Urothelium cell line (cell line): ENCODE data around the gene UMODL1.
"Not testable (repeated sequence)": the region's sequence is repeated elsewhere in the genome, so short reads cannot be mapped to it uniquely, and the experiment has no call there.

Experiments
- DNase-seq: peaks from one replicate; pipeline ENCODE4 v3.0.0; 2011; ENCODE audit warnings: low spot score, mixed read lengths
- FAIRE-seq: peaks from 2 replicates; lab custom pipeline; 2011; peaks lifted over from hg19 to GRCh38; lab: Jason Lieb, UNC

The UMODL1 gene

DNA sequence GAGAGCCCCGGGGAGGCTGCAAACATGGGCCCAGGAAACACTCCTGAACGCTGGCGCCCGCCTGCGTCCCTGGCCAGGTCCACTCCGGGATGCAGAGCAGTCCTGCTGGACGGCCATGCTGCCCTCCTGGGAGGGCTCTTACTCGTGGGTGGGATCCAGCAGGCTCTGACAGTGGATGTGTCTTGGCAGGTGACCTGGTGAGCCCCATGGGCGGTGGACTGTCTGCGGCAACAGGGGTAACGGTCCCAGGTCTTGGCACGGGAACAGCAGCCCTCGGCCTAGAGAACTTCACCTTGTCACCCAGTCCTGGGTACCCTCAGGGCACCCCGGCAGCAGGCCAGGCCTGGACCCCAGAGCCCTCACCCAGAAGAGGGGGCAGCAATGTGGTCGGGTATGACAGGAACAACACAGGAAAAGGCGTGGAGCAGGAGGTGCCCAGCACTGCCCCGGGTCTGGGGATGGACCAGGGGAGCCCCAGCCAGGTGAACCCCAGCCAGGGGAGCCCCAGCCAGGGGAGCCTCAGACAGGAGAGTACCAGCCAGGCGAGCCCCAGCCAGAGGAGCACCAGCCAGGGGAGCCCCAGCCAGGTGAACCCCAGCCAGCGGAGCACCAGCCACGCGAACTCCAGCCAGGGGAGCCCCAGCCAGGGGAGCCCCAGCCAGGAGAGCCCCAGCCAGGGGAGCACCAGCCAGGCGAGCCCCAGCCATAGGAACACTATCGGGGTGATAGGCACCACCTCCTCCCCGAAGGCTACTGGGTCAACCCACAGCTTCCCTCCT is 39.8 kb downstream of the UMODL1 start:
- no peak for DNase-seq

DNA sequence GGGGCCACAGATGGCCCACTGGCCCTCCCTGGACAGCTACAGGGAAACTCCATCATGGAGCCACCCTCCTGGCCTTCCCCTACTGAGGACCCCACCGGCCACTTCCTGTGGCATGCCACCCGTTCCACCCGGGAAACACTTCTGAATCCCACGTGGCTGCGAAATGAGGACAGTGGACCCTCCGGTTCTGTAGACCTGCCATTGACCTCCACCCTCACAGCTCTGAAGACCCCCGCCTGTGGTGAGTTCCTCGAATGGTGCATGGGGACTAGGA is 40.3 kb downstream of the UMODL1 start:
- DNase-seq (no peak), FAIRE-seq (no peak)

More for the DNA sequence above, 39.8 kb downstream of the UMODL1 start:
- no peak for FAIRE-seq

DNA sequence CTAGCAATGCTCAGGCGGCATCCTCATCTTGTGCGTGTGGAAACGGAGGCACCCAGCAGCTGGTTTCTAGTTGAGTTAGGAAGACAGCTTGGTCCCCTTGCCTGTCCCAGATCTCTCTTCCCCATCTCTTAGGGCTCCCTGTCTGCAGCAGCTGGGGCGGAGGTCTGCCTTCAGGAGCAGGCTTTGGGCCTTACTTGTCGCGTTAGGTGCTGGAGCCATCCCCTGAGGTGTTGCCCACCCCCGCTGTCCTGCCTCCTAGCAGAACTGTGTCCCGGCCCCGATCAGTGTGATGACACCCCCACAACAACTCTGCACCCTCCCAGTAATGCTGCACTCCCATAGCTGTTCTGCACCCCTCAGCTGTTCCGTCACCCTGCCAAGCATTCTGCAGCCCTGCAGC is 40.7 kb downstream of the UMODL1 start:
- FAIRE-seq, result no peak
- no peak for DNase-seq

DNA sequence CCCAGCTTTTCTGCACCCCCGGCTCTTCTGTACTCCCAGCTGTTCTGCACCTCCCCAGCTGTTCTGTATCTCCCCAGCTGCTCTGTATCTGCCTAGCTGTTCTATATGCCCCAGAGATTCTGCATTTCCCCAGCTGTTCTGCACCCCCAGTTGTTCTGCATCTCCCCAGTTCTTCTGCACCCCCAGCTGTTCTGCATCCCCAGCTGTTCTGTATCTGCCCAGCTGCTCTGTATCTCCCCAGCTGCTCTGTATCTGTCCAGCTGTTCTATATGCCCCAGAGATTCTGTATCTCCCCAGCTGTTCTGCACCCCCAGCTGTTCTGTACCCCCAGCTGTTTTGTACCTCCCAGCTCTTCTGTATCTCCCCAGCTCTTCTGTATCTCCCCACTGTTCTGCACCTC is 41.1 kb downstream of the UMODL1 start:
- no peak for FAIRE-seq
- no peak for DNase-seq

- no peak for DNase-seq
- FAIRE-seq, result no peak
Measured at GRCh38 chr21:42112857-42113256, 41.7 kb downstream of the UMODL1 start.

DNA sequence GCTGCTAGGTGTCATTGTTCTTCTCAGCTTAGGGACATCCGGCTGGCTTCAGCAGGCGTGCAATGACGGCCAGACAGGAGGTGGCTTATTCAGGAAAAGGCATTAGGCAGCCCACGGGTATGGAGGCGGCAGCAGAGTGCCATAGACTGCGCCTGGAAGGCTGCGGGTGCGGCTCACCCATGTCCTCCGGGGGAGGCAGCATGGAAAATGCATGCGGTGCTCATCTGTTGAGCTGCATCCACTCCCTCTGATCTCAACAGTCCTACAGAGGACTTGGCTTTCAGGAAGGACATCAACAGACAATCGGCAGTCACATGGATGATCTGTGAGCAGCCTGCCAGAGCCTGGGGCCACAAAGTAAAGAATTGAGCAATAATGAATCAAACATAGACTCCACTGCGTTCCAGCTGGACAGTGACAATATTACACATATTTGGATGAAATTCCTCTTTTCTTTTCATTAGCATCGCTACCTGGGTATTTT is 42.9 kb downstream of the UMODL1 start:
- DNase-seq (no peak), FAIRE-seq (no peak)

DNA sequence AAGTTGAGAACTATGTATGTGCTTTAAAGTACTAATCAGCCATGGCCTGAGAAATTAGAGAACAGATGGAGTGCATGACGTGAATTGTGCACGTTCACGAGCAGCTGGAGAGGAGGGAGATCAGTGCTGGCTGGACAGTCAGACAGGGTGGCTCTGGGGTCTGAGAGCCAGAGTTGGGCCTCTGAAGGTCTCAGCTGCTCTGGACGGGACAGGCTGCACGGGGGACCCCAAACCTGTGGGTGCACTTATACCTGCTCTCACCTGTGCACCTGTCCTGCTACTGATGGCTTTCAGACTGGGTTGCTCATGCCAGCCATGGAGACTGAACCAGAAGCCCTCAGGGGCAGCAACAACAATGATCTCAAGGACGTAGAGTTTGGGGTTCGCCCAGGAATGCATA is 43.5 kb downstream of the UMODL1 start:
- FAIRE-seq, result no peak
- DNase-seq, result no peak

DNA sequence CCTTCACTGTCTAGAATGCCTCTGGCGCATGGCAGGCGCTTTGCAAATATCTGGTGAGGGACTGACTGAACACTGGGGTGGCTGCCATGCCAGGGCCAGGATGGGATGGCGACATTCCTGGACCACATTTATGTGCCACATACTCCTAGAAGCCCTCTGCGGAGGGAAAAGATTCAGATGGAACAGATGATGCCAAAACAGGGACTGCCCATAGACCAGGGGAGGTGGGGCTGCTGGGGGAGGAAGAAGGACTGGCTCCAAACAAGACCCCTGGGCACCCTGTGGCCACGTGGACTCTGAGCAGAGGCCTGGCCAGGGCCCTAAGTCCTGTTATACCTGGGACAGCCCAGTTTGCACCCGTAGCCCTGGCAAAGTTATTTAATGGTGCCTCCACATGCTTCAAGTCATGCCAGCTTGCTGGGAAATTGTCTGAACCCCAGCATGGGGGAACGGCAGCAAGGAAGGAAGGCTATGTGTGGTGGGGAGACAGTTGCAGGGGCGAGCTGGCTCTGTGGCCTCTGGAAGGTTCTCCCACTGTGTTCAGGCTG is 44.1 kb downstream of the UMODL1 start:
- FAIRE-seq, result no peak
- no peak for DNase-seq

DNA sequence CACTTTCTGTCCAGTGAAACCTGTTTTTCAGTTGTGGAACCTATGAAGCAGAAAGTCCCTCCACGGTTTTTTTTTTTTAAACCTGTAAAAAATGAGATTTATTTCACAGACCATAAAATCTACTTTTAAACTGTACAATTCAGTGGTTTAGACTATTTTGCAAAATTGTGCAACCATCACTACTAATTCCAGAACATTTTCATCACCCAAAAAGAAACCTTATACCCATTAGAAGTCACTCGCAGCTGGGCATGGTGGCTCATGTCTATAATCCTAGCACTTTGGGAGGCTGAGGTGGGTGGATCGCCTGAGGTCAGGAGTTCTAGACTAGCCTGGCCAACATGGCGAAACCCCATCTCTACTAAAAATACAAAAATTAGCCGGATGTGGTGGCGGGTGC is 45.4 kb downstream of the UMODL1 start:
- DNase-seq, FAIRE-seq: not testable (repeated sequence)

GRCh38 chr21:42117229-42117966 is 46.3 kb downstream of the UMODL1 start:
- peak; percentile 73 for DNase-seq
- FAIRE-seq, result no peak

DNA sequence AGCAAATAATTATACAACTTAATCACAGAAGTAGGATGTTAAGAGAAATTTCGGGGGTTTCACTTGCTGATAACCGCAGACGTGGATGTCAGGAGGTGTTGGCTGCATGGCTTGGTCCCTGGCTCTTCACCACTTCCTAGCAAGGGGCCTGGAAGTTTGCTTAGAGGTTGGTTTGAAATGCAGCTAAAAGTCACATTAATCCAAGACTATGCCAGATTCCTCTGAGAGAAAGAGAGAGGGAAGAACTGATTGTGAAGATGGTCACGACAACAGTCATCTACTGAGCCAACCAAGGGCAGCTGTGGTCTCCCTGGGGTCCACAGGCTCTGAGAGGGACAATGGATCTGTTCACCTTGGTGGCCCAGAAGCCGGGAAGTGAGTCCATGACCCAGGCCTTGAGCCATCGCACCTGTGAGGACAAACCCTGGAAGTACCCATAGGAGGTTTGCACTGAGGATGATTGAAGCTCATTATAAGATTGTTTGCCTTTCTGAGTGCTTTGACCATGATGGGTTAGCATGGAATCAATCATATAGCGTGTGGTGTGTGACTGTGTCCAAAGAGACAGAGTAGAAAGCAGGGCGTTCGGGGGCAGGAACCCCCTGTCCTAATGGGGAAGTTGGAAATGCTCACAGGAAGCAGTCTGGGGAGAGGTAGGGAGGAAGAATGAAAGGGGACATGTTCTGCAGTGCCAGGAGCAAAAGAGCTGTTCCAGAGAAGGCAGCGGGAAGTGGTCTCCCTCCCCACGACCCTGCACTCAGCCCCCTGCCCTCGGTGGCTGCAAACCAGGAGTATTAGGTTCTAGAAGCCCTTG is 47.1 kb downstream of the UMODL1 start:
- DNase-seq (no peak), FAIRE-seq (no peak)

DNA sequence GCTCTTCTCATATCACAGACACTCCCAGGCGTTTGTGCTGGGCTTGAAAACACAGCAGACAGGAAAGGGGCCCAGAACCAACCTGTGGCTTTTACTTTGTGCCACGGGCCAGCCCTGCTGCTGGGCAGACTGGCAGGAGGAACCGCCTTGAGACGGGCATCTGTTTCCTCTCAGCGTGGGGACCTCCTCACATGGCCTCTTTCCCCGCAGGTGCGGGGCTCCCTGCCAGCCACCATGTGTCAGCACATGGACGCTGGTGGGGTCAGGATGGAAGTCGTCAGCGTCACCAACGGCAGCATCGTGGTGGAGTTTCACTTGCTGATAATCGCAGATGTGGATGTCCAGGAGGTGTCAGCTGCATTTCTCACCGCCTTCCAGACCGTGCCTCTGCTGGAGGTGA is 47.8 kb downstream of the UMODL1 start:
- FAIRE-seq (no peak), DNase-seq (no peak)

DNA sequence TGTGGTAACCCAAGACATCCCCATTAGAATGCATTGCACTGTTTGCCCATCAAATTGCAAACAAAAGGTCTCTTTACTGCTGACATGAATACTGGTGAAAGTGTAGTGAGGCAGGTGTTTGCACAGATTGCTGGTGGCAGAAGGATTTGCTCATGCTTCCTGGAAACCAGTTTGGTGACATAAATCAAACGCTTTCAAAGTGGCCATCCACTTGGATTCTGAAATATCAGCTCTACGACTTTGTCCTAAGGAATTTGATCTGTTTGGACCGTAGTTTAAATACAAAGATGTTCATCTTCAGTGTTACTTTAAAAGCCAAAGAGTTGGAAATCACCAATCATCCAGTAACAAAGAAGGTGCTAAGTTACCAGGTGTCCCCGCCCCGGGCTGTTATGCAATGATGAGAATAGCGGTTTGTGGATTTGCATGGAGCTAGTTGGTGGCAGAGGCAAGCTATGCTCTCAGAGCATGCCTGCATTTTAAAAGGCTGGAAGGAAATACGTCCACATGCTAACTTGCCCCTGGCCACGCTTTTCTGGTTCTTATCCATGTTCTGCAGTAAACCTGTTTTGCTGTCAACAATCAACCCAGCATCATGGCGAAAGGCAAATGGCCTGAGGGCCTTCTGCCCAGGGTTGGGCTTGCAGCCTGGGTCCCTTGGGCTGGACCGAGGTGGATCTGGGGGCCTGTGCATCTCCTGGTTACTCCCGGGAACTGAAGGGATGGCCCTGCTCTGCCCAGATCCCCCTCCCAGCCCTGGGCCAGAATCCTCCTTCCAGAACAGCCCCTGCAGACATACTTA is 49.2 kb downstream of the UMODL1 start:
- FAIRE-seq, result no peak
- DNase-seq, result no peak

GRCh38 chr21:42120903-42121535 is 49.9 kb downstream of the UMODL1 start:
- DNase-seq (no peak), FAIRE-seq (no peak)

- FAIRE-seq, result no peak
- DNase-seq, result no peak
Measured at GRCh38 chr21:42121794-42122193, 50.7 kb downstream of the UMODL1 start.

DNA sequence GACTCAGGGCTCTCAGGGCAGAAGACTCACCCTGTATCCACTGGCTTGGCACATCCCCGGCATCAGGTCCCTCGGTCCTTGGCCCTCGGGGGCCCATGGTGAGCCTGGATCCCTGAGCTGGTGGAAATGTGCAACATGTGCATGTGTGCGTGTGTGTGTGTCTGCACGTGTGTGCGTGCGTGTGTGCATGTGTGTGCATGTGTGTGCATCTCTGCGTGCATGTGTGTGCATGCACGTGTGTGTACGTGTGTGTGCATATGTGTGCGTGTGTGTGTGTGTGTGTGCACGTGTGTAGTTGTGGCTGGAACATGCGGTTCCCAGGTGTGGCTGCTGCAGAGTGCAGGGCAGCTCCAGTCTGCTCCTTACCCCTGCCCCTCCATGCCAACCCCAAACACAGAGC is 51.3 kb downstream of the UMODL1 start:
- DNase-seq (no peak), FAIRE-seq (peak; percentile 86)

GRCh38 chr21:42122808-42123207 is 51.7 kb downstream of the UMODL1 start:
- no peak for FAIRE-seq

DNA sequence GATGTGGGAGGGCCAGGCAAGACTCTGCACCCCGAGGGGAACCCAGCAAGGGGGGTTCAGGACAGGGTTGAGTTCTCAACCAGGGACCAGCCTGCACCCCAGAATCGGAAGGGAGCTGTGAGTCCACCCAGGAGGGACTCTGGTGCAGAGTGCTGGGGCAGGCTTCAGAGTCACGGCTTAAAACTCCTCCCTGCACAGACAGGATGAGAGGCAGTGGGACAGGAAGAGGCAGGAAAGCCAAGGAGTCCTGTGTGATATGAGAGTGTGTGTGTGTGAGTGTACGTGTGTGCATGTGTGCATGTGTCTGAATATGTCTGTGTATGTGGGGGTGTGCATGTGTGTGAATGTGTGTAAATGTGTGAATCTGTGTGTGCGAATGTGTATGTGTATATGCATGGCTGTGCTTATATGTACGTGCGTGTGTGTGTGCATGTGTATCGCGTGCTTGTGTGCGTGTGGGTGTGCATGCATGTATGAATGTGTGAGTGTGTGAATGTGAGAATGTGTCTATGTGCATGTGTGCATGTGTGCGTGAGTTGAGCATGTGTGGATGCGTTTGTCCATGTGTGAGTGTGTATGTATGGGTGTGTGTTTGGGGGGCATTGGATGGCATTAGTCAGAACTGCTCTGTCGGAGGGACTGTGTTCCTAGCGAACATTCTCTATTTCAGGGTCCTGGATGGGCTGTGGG is 52.2 kb downstream of the UMODL1 start:
- DNase-seq (no peak), FAIRE-seq (peak; percentile 84)

More at GRCh38 chr21:42122808-42123207, 51.7 kb downstream of the UMODL1 start:
- no peak for DNase-seq

- DNase-seq, result no peak
- FAIRE-seq, result no peak
Measured at GRCh38 chr21:42124081-42124480, 53.0 kb downstream of the UMODL1 start.
